Measurements from ENCODE around the gene CD6.

Gene CD6

DNA sequence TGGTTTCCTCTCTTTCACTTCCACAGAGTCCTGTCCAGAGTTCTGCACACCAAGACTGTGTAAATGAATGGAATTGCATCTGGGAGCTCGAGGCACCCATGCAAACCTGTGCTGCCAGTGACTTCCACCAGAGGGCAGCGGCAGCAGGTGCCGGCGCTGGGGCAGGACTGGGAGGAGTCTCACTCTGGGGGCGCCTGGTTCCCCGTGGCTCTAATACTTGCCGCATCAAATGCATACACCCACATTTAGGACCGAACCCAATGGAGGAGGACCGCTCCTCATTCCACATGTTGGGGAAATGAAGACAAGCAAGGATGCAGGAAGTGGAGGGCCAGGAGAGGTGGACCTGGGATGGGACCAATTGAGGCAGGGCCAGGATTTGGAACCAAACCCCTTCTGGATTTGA, 1.1 kb upstream of the CD6 start:
- TF ChIP-seq ZNF596 (tag by site-specific recombination; IDR thresholded peaks at IDR 0.05) = no peak
- TF ChIP-seq YY1 (tag by site-specific recombination; IDR thresholded peaks at IDR 0.05) = no peak
- TF ChIP-seq ZNF843 (tag by site-specific recombination; IDR thresholded peaks at IDR 0.05) = no peak
- no peak for TF ChIP-seq ZNF785 (tag by site-specific recombination; IDR thresholded peaks at IDR 0.05)
- no peak for TF ChIP-seq ZNF394 (tag by site-specific recombination; IDR thresholded peaks at IDR 0.05; ENCODE audit: borderline replicate concordance)
- no peak for TF ChIP-seq OSR2 (tag by site-specific recombination; IDR thresholded peaks at IDR 0.05)
- TF ChIP-seq, protein P1, sequence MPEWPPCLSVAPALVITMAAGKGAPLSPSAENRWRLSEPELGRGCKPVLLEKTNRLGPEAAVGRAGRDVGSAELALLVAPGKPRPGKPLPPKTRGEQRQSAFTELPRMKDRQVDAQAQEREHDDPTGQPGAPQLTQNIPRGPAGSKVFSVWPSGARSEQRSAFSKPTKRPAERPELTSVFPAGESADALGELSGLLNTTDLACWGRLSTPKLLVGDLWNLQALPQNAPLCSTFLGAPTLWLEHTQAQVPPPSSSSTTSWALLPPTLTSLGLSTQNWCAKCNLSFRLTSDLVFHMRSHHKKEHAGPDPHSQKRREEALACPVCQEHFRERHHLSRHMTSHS (tag by site-specific recombination; IDR thresholded peaks at IDR 0.05) = no peak
- TF ChIP-seq ZNF654 (tag by site-specific recombination; IDR thresholded peaks at IDR 0.05; ENCODE audit: low read depth) = peak; percentile 28
- TF ChIP-seq, protein P2, sequence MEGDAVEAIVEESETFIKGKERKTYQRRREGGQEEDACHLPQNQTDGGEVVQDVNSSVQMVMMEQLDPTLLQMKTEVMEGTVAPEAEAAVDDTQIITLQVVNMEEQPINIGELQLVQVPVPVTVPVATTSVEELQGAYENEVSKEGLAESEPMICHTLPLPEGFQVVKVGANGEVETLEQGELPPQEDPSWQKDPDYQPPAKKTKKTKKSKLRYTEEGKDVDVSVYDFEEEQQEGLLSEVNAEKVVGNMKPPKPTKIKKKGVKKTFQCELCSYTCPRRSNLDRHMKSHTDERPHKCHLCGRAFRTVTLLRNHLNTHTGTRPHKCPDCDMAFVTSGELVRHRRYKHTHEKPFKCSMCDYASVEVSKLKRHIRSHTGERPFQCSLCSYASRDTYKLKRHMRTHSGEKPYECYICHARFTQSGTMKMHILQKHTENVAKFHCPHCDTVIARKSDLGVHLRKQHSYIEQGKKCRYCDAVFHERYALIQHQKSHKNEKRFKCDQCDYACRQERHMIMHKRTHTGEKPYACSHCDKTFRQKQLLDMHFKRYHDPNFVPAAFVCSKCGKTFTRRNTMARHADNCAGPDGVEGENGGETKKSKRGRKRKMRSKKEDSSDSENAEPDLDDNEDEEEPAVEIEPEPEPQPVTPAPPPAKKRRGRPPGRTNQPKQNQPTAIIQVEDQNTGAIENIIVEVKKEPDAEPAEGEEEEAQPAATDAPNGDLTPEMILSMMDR (tag by site-specific recombination; IDR thresholded peaks at IDR 0.05) = peak; percentile 53
- 0 out of 2 replicates have a peak, but pooled peaks have one; percentile 23 for TF ChIP-seq ZNF2 (tag by site-specific recombination; IDR thresholded peaks at IDR 0.05)
- H3K9me3 ChIP-seq (ENCODE audit: control insufficient read depth, insufficient read depth, low read depth, low read length) = no peaks in the 10 kb centered on the region
- ChIA-PET POLR2A (interaction anchor here (0.7 kb wide), 1 partner anchor 68 kb away, joined by 3 read pairs; no protein-coding TSS in a partner anchor), CTCF (interaction anchor here (0.6 to 2.6 kb wide), 22 partner anchors 8 to 217 kb away, joined by 3 to 10 read pairs (median 4); no protein-coding TSS in a partner anchor)
- no peaks in the 10 kb centered on the region for H3K36me3 ChIP-seq (ENCODE audit: control insufficient read depth in 2 of 2, insufficient read depth in 1 of 2, low read length in 2 of 2)
- H3K4me1 ChIP-seq (ENCODE audit: control insufficient read depth, insufficient read depth, low read length) = no peaks in the 10 kb centered on the region
- no peak overlapping the region for H3K27ac ChIP-seq (ENCODE audit: extremely low read depth, low read depth, low read length)
- H3K4me3 ChIP-seq (ENCODE audit: low read depth, low read length) = no peak overlapping the region

DNA sequence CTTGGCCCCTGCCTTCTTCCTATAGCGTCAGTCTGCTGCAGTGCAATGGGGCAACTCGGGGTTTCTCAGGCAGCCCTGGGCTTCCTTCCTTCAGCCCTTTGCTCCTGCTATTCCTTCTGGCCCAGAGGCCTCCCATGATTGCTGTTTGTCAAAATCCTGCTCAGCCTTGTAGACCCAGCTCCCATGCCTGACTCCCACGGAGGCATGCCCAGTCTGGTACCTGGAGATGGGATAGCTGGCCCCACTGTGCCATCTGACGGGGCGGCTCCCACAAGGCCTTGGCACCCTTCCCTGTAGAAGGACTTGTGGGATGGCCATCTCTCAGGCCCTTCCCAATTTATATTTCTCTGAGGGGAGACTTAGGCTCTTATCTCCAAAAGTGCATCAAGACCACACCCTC, 590 bp upstream of the CD6 start:
- Histone ChIP-seq H3K36me3 (ENCODE audit: control insufficient read depth in 2 of 2, insufficient read depth in 1 of 2, low read length in 2 of 2) (no peaks in the 10 kb centered on the region), H3K9me3 (ENCODE audit: control insufficient read depth, insufficient read depth, low read depth, low read length) (no peaks in the 10 kb centered on the region), H3K27ac (ENCODE audit: extremely low read depth, low read depth, low read length) (no peak overlapping the region), H3K4me3 (ENCODE audit: low read depth, low read length) (no peak overlapping the region), H3K4me1 (ENCODE audit: control insufficient read depth, insufficient read depth, low read length) (no peaks in the 10 kb centered on the region)
- CTCF ChIA-PET = interaction anchor here (0.6 to 2.6 kb wide), 11 partner anchors 8 to 163 kb away, joined by 3 to 10 read pairs (median 4); no protein-coding TSS in a partner anchor
- POLR2A ChIA-PET = no interaction called here
- TF ChIP-seq KLF9 (tag by site-specific recombination; IDR thresholded peaks at IDR 0.05; ENCODE audit: low read depth) (no peak), ZNF426 (tag by site-specific recombination; IDR thresholded peaks at IDR 0.05) (no peak), TRIM28 (IDR thresholded peaks at IDR 0.05; ENCODE audit: borderline replicate concordance, low read length) (no peak)
- TF ChIP-seq, protein P3, sequence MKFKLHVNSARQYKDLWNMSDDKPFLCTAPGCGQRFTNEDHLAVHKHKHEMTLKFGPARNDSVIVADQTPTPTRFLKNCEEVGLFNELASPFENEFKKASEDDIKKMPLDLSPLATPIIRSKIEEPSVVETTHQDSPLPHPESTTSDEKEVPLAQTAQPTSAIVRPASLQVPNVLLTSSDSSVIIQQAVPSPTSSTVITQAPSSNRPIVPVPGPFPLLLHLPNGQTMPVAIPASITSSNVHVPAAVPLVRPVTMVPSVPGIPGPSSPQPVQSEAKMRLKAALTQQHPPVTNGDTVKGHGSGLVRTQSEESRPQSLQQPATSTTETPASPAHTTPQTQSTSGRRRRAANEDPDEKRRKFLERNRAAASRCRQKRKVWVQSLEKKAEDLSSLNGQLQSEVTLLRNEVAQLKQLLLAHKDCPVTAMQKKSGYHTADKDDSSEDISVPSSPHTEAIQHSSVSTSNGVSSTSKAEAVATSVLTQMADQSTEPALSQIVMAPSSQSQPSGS (tag by site-specific recombination; IDR thresholded peaks at IDR 0.05; ENCODE audit: low read depth) = no peak
- TF ChIP-seq, protein P4, sequence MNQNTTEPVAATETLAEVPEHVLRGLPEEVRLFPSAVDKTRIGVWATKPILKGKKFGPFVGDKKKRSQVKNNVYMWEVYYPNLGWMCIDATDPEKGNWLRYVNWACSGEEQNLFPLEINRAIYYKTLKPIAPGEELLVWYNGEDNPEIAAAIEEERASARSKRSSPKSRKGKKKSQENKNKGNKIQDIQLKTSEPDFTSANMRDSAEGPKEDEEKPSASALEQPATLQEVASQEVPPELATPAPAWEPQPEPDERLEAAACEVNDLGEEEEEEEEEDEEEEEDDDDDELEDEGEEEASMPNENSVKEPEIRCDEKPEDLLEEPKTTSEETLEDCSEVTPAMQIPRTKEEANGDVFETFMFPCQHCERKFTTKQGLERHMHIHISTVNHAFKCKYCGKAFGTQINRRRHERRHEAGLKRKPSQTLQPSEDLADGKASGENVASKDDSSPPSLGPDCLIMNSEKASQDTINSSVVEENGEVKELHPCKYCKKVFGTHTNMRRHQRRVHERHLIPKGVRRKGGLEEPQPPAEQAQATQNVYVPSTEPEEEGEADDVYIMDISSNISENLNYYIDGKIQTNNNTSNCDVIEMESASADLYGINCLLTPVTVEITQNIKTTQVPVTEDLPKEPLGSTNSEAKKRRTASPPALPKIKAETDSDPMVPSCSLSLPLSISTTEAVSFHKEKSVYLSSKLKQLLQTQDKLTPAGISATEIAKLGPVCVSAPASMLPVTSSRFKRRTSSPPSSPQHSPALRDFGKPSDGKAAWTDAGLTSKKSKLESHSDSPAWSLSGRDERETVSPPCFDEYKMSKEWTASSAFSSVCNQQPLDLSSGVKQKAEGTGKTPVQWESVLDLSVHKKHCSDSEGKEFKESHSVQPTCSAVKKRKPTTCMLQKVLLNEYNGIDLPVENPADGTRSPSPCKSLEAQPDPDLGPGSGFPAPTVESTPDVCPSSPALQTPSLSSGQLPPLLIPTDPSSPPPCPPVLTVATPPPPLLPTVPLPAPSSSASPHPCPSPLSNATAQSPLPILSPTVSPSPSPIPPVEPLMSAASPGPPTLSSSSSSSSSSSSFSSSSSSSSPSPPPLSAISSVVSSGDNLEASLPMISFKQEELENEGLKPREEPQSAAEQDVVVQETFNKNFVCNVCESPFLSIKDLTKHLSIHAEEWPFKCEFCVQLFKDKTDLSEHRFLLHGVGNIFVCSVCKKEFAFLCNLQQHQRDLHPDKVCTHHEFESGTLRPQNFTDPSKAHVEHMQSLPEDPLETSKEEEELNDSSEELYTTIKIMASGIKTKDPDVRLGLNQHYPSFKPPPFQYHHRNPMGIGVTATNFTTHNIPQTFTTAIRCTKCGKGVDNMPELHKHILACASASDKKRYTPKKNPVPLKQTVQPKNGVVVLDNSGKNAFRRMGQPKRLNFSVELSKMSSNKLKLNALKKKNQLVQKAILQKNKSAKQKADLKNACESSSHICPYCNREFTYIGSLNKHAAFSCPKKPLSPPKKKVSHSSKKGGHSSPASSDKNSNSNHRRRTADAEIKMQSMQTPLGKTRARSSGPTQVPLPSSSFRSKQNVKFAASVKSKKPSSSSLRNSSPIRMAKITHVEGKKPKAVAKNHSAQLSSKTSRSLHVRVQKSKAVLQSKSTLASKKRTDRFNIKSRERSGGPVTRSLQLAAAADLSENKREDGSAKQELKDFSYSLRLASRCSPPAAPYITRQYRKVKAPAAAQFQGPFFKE (tag by site-specific recombination; IDR thresholded peaks at IDR 0.05; ENCODE audit: borderline replicate concordance) = no peak
- TF ChIP-seq, protein P5, sequence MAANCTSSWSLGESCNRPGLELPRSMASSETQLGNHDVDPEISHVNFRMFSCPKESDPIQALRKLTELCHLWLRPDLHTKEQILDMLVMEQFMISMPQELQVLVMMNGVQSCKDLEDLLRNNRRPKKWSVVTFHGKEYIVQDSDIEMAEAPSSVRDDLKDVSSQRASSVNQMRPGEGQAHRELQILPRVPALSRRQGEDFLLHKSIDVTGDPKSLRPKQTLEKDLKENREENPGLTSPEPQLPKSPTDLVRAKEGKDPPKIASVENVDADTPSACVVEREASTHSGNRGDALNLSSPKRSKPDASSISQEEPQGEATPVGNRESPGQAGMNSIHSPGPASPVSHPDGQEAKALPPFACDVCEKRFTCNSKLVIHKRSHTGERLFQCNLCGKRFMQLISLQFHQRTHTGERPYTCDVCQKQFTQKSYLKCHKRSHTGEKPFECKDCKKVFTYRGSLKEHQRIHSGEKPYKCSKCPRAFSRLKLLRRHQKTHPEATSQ (tag by site-specific recombination; IDR thresholded peaks at IDR 0.05) = no peak

Data from HEK293 (cell line).